Breast epithelium (tissue), 4 donors: ENCODE data around the gene PXYLP1. TPM values are rescaled to one million over a fixed set of nuclear protein-coding genes. Genes with fewer than 3 reads are reported as not detected.

Source experiments
- DNase-seq, 2 donors: peaks; one replicate each; pipeline ENCODE4 v3.0.0-alpha.2; 2019; ENCODE audit warnings: low spot score in 2 of 2
- H3K27ac ChIP-seq, 2 donors: fragments of 200-600 bp; sonication (generic) in 1 of 2; one replicate each; pipeline ENCODE4 v1.5.1; 2016 to 2019; ENCODE audit warnings: mild to moderate bottlenecking in 1 of 2
- H3K27me3 ChIP-seq, 2 donors: fragments of 200-600 bp; sonication (generic) in 1 of 2; one replicate each; pipeline versions ENCODE4 v1.5.1 to v1.6.0; 2017 to 2019; ENCODE audit warnings: control low read depth in 1 of 2, mild to moderate bottlenecking in 1 of 2
- H3K36me3 ChIP-seq: fragments of 200-600 bp; one replicate; pipeline ENCODE4 v1.5.1; 2019
- H3K4me1 ChIP-seq, 2 donors: fragments of 200-600 bp; sonication (generic); one replicate each; pipeline ENCODE4 v1.5.1; 2016 to 2019; ENCODE audit warnings: control low read depth in 1 of 2
- H3K4me3 ChIP-seq, 3 donors: fragments of 200-600 bp; sonication (generic); 1 replicate in 2 of 3; 2 replicates in 1 of 3; pipeline ENCODE4 v1.5.1; 2016 to 2019; ENCODE audit warnings: mild to moderate bottlenecking in 3 of 3, moderate library complexity in 2 of 3
- H3K9me3 ChIP-seq, 2 donors: fragments of 200-600 bp; sonication (generic) in 1 of 2; one replicate each; pipeline ENCODE4 v1.5.1; 2016 to 2019; ENCODE audit warnings: control low read depth in 1 of 2
- CTCF ChIP-seq, 3 donors: fragments of 450-650 bp; IDR thresholded peaks; one replicate each; pipeline ENCODE4 v1.5.1; 2016 to 2017; ENCODE audit warnings: antibody characterized with exemption in 3 of 3, mild to moderate bottlenecking in 3 of 3, moderate library complexity in 3 of 3
- POLR2A ChIP-seq: fragments of 450-650 bp; IDR thresholded peaks from one replicate; pipeline ENCODE4 v1.6.1; 2016; ENCODE audit warnings: antibody characterized with exemption, mild to moderate bottlenecking, moderate library complexity
- POLR2AphosphoS5 ChIP-seq, 3 donors: sonication (generic); formaldehyde crosslinking; IDR thresholded peaks; one replicate each; pipeline ENCODE4 v1.6.1; 2017; ENCODE audit warnings: antibody characterized with exemption in 3 of 3
- intact Hi-C: fragments of 100-400 bp; cut with DNase I; formaldehyde crosslinking; loops from one replicate; pipeline ENCODE4 v1.15.1; 2023; ENCODE audit warnings: low total_unique reads
- total RNA-seq, 3 donors: library from RNA; depleted of rRNA; stranded (reverse); fragments of >200 nt; gene quantifications; one replicate each; pipeline ENCODE4 v1.1.0, GENCODE V29; 2016

PXYLP1 gene
- total RNA-seq, 3 donors from 2014 or later = 10.7 to 20.8 (median 19.0) TPM

GRCh38 chr3:141262308-141262705 is 30.7 kb downstream of the PXYLP1 start:
- no peak overlapping the region for H3K27ac ChIP-seq
- intact Hi-C loops = no loop called here
- no peak for TF ChIP-seq POLR2AphosphoS5 (IDR thresholded peaks at IDR 0.05)
- TF ChIP-seq POLR2A = no peak
- TF ChIP-seq CTCF (IDR thresholded peaks at IDR 0.05) = no peak
- no peak for DNase-seq
- no peaks in the 10 kb centered on the region for H3K36me3 ChIP-seq
- no peak overlapping the region for H3K4me3 ChIP-seq
- no peaks in the 10 kb centered on the region for H3K9me3 ChIP-seq
- no peaks in the 10 kb centered on the region for H3K27me3 ChIP-seq
- H3K4me1 ChIP-seq = no peaks in the 10 kb centered on the region

DNA sequence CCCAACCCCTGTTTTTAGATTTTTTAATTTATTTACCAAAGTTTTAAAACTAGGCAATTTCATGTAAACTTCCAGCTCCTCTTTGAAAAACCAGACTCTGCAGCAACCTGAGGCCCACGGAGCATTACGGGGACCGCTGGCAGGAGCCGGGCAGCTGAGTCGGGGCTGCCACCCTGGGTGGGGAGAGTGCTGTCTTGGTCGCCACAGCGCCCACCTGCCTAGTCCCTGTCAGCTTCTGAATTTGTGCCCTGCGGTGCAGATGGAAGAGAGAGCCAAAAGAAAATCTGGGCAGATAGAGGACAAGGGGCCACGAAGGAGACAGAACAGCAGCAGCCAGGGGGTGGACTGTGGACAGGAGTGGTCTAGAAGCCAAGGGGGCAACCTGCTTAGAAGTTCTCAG is 34.6 kb downstream of the PXYLP1 start:
- Histone ChIP-seq H3K4me1 (no peaks in the 10 kb centered on the region), H3K9me3 (no peaks in the 10 kb centered on the region), H3K27ac (no peak overlapping the region), H3K4me3 (no peak overlapping the region), H3K27me3 (no peaks in the 10 kb centered on the region), H3K36me3 (no peaks in the 10 kb centered on the region)
- DNase-seq = no peak
- TF ChIP-seq POLR2A (no peak), CTCF (IDR thresholded peaks at IDR 0.05) (no peak), POLR2AphosphoS5 (IDR thresholded peaks at IDR 0.05) (no peak)
- intact Hi-C loops = no loop called here

GRCh38 chr3:141266797-141267555 is 35.4 kb downstream of the PXYLP1 start:
- Histone ChIP-seq H3K36me3 (no peaks in the 10 kb centered on the region), H3K27me3 (no peaks in the 10 kb centered on the region), H3K4me1 (no peaks in the 10 kb centered on the region), H3K9me3 (no peaks in the 10 kb centered on the region), H3K27ac (no peak overlapping the region), H3K4me3 (peak overlapping the region in 1 of 3 donors; percentile 21)
- intact Hi-C loops = no loop called here
- no peak for TF ChIP-seq POLR2A
- no peak for TF ChIP-seq CTCF (IDR thresholded peaks at IDR 0.05)
- TF ChIP-seq POLR2AphosphoS5 (IDR thresholded peaks at IDR 0.05) = no peak
- no peak for DNase-seq

GRCh38 chr3:141267629-141268028 is 36.0 kb downstream of the PXYLP1 start:
- intact Hi-C loops = no loop called here
- H3K36me3 ChIP-seq = no peaks in the 10 kb centered on the region
- H3K4me3 ChIP-seq = no peak overlapping the region
- TF ChIP-seq CTCF (IDR thresholded peaks at IDR 0.05) (no peak), POLR2A (no peak), POLR2AphosphoS5 (IDR thresholded peaks at IDR 0.05) (no peak)
- no peaks in the 10 kb centered on the region for H3K4me1 ChIP-seq
- no peak for DNase-seq
- H3K27ac ChIP-seq = no peak overlapping the region
- no peaks in the 10 kb centered on the region for H3K27me3 ChIP-seq
- H3K9me3 ChIP-seq = no peaks in the 10 kb centered on the region

- H3K4me3 ChIP-seq = no peak overlapping the region
- H3K27me3 ChIP-seq = no peaks in the 10 kb centered on the region
- TF ChIP-seq CTCF (IDR thresholded peaks at IDR 0.05) (no peak), POLR2AphosphoS5 (IDR thresholded peaks at IDR 0.05) (no peak), POLR2A (no peak)
- no peak overlapping the region for H3K27ac ChIP-seq
- intact Hi-C loops = no loop called here
- no peaks in the 10 kb centered on the region for H3K36me3 ChIP-seq
- H3K9me3 ChIP-seq = no peaks in the 10 kb centered on the region
- no peaks in the 10 kb centered on the region for H3K4me1 ChIP-seq
- no peak for DNase-seq
These were observed 36.7 kb downstream of the PXYLP1 start for GRCh38 chr3:141268306-141268705.
